A549 (cell line): ENCODE results near the gene SHTN1.

ENCODE experiments used
- KDM5A ChIP-seq: fragments of 200-600 bp; sonication (generic); IDR thresholded peaks from 2 replicates; pipeline ENCODE4 v1.6.1; 2016; ENCODE audit warnings: antibody characterized with exemption, mild to moderate bottlenecking
- MAFK ChIP-seq: fragments of 450-650 bp; IDR thresholded peaks from 2 replicates; pipeline ENCODE4 v1.6.1; 2014; ENCODE audit not compliant: partially characterized antibody
- NPAS2 ChIP-seq: fragments of 250-450 bp; sonication (Bioruptor Pico); IDR thresholded peaks from 2 replicates; pipeline ENCODE4 v1.8.0; 2022; ENCODE audit warnings: mild to moderate bottlenecking, moderate library complexity, borderline replicate concordance
- ZC3H11A ChIP-seq: fragments of 450-650 bp; IDR thresholded peaks from 2 replicates; pipeline ENCODE4 v1.6.1; 2014; ENCODE audit warnings: antibody characterized with exemption, mild to moderate bottlenecking
- TF ChIP-seq, protein P1 (sequence below): fragments of 200-600 bp; sonication (generic); IDR thresholded peaks from 2 replicates; pipeline ENCODE4 v1.6.1; 2016; ENCODE audit warnings: antibody characterized with exemption, mild to moderate bottlenecking, moderate library complexity
- TF ChIP-seq, protein P2 (sequence below): fragments of >200 bp; sonication (Bioruptor Twin); formaldehyde crosslinking; IDR thresholded peaks from 3 replicates; pipeline ENCODE4 v1.5.1; 2016

DNA sequence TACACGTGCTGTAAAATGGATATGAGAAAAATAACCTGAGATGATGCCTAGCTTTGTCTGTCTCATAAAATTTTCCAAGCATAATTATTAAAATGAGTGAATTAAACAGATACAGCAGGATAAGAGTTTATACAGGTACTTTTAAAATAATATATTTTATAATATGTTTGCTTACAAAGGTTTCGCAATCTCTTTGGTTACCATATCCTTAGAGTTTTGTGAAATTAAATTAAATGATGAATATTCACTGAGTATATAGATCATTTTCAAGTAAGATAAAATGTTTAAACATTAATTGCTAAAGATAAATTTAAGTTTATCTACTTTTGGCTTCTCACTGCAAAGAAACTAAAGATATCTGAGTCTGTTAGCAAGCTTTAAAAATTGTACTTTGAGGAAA lies 11.4 kb downstream of the SHTN1 start:
- TF ChIP-seq, protein P1, sequence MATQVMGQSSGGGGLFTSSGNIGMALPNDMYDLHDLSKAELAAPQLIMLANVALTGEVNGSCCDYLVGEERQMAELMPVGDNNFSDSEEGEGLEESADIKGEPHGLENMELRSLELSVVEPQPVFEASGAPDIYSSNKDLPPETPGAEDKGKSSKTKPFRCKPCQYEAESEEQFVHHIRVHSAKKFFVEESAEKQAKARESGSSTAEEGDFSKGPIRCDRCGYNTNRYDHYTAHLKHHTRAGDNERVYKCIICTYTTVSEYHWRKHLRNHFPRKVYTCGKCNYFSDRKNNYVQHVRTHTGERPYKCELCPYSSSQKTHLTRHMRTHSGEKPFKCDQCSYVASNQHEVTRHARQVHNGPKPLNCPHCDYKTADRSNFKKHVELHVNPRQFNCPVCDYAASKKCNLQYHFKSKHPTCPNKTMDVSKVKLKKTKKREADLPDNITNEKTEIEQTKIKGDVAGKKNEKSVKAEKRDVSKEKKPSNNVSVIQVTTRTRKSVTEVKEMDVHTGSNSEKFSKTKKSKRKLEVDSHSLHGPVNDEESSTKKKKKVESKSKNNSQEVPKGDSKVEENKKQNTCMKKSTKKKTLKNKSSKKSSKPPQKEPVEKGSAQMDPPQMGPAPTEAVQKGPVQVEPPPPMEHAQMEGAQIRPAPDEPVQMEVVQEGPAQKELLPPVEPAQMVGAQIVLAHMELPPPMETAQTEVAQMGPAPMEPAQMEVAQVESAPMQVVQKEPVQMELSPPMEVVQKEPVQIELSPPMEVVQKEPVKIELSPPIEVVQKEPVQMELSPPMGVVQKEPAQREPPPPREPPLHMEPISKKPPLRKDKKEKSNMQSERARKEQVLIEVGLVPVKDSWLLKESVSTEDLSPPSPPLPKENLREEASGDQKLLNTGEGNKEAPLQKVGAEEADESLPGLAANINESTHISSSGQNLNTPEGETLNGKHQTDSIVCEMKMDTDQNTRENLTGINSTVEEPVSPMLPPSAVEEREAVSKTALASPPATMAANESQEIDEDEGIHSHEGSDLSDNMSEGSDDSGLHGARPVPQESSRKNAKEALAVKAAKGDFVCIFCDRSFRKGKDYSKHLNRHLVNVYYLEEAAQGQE: no peak
- TF ChIP-seq KDM5A (no peak), NPAS2 (CRISPR knock-in tag) (no peak), MAFK (no peak), ZC3H11A (no peak)
- TF ChIP-seq, protein P2, sequence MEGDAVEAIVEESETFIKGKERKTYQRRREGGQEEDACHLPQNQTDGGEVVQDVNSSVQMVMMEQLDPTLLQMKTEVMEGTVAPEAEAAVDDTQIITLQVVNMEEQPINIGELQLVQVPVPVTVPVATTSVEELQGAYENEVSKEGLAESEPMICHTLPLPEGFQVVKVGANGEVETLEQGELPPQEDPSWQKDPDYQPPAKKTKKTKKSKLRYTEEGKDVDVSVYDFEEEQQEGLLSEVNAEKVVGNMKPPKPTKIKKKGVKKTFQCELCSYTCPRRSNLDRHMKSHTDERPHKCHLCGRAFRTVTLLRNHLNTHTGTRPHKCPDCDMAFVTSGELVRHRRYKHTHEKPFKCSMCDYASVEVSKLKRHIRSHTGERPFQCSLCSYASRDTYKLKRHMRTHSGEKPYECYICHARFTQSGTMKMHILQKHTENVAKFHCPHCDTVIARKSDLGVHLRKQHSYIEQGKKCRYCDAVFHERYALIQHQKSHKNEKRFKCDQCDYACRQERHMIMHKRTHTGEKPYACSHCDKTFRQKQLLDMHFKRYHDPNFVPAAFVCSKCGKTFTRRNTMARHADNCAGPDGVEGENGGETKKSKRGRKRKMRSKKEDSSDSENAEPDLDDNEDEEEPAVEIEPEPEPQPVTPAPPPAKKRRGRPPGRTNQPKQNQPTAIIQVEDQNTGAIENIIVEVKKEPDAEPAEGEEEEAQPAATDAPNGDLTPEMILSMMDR: no peak
